Measurements from ENCODE around the gene CRTC2. TPM values are rescaled to one million over a fixed set of nuclear protein-coding genes. Genes with fewer than 3 reads are reported as not detected.

The CRTC2 gene
- total and polyA plus RNA-seq, 9 of the 15 experiments (the other 6 are each of a cell fraction or from before 2014, with no cell fraction given), result 2.7 to 26.4 (median 10.2) TPM

- Histone ChIP-seq H3K27ac (ENCODE audit: extremely low read depth, low read depth, low read length) (peak overlapping the region; percentile 85), H3K79me2 (ENCODE audit: control insufficient read depth, insufficient read depth, low read length) (peaks cover 29% of the 10 kb centered on the region), H3K9ac (ENCODE audit: insufficient read depth in 1 of 2, low read depth in 2 of 2, low read length in 2 of 2) (peak overlapping the region; percentile 88 to 99), H2AFZ (ENCODE audit: low read depth, low read length) (peak overlapping the region; percentile 61; the same call in 1 of the 2 replicates), H3K4me2 (ENCODE audit: insufficient read depth, low read length) (peak overlapping the region; percentile 98), H3K4me1 (replicated peaks in 1 of 2; ENCODE audit: control insufficient read depth in 2 of 2, insufficient read depth in 2 of 2, low read length in 2 of 2) (peaks cover 12 to 32% of the 10 kb centered on the region in 2 experiments; a peak in 4 of 5 replicates), H3K27me3 (ENCODE audit: control insufficient read depth in 2 of 2, insufficient read depth in 2 of 2, low read length in 2 of 2) (no peaks in the 10 kb centered on the region), H3K9me3 (replicated peaks; ENCODE audit: control insufficient read depth, insufficient read depth, low read depth, low read length) (no peaks in the 10 kb centered on the region), H4K20me1 (replicated peaks; ENCODE audit: control insufficient read depth, insufficient read depth, low read length) (no peaks in the 10 kb centered on the region), H3K36me3 (ENCODE audit: control insufficient read depth, insufficient read depth, low read length) (peaks cover 70% of the 10 kb centered on the region), H3K9me1 (ENCODE audit: control insufficient read depth, insufficient read depth, low read length) (no peaks in the 10 kb centered on the region), H3K4me3 (peak overlapping the region; percentile 99)
- ChIA-PET CTCF (ENCODE audit: low intra/inter-chr PET ratio) (no interaction called here), POLR2A (interaction anchor here (0.6 to 5.5 kb wide), 13 partner anchors 10 to 273 kb away, joined by 3 to 39 read pairs (median 4); partner anchors contain the start of genes CREB3L4, CRTC2, GATAD2B and JTB)
- ATAC-seq (no peak), DNase-seq (ENCODE audit: extremely low read depth in 1 of 4, low spot score in 3 of 4) (no peak), FAIRE-seq (no peak)
- intact Hi-C loops (cut with micrococcal nuclease) (loop anchor here (5.0 kb wide), 1 partner anchor 43 kb away; the partner anchor contains the start of gene RAB13), in situ Hi-C loops (cut with MboI) (no loop called here)
- no TSS peak for BruUV-seq (replicated peaks)
- 4% methylated on average over 3 of the region's 3 CpGs for WGBS (ENCODE audit: insufficient coverage, low coverage, missing lambda C conversion rate)
- no peak for TF ChIP-seq ZNF384 (IDR thresholded peaks at IDR 0.05; ENCODE audit: low read depth, low read length)
- no peak for TF ChIP-seq HMGXB4 (CRISPR knock-in tag; IDR thresholded peaks at IDR 0.05)
- no peak for TF ChIP-seq MAFK (IDR thresholded peaks at IDR 0.05; ENCODE audit: low read length)
- TF ChIP-seq RERE (CRISPR knock-in tag; IDR thresholded peaks at IDR 0.05; ENCODE audit: borderline replicate concordance), result no peak
- no peak for TF ChIP-seq HNRNPUL1 (IDR thresholded peaks at IDR 0.05; ENCODE audit: low read length)
- no peak for TF ChIP-seq ZNF24 (IDR thresholded peaks at IDR 0.05)
- TF ChIP-seq SRSF1 (IDR thresholded peaks at IDR 0.05; ENCODE audit: low read depth, low read length), result no peak
- TF ChIP-seq ZMIZ1 (IDR thresholded peaks at IDR 0.05; ENCODE audit: low read depth in 2 of 2, low read length in 2 of 2), result no peak
- TF ChIP-seq E2F8 (IDR thresholded peaks at IDR 0.05; ENCODE audit: low read depth, partially characterized antibody), result peak; percentile 14
Observed at GRCh38 chr1:153944827-153945117, 13.6 kb downstream of the CRTC2 start.

All from K562 (cell line).